NCI-H345 treated with DMSO at 0.1 percent for 48 hours (cell line): ENCODE measurements around the gene KANSL1.
A peak's percentile ranks its signal among the peaks of the same experiment; 100 is the strongest.

Experiments
- DNase-seq: peaks from one replicate; lab custom pipeline; 2025; ENCODE audit not compliant: unreplicated experiment; lab: John Stamatoyannopoulos, UW

The KANSL1 gene

DNA sequence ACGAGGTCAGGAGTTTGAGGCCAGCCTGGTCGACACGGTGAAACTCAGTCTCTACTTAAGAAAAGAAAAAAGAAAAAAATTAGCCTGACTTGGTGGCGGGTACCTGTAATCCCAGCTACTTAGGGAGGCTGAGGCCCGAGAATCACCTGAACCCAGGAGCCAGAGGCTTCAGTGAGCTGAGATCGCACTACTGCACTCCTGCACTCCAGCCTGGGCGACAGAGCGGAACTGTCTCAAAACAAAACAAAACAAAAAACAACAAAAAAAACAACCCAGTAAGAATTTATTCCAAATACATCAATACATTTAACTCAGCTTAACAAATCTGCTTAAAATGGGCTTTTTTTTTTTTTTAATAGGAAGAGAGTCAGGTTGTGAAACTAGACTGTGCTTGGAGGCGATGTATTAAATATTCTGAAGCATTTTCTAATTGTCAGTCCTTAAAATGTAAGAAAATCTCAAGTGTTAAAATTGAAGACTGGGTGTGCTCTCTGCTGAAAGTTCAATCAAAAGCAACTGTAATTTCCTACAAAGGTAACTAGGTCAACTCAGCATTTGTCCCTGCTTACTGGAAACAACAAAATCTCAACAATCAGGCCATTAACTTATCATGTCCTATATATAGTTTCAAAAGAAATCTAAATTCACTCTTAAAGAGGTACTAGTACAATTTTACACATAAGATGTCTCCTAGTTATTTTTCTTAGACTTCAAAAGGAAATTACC, 23.2 kb downstream of the KANSL1 start:
- DNase-seq: no peak

DNA sequence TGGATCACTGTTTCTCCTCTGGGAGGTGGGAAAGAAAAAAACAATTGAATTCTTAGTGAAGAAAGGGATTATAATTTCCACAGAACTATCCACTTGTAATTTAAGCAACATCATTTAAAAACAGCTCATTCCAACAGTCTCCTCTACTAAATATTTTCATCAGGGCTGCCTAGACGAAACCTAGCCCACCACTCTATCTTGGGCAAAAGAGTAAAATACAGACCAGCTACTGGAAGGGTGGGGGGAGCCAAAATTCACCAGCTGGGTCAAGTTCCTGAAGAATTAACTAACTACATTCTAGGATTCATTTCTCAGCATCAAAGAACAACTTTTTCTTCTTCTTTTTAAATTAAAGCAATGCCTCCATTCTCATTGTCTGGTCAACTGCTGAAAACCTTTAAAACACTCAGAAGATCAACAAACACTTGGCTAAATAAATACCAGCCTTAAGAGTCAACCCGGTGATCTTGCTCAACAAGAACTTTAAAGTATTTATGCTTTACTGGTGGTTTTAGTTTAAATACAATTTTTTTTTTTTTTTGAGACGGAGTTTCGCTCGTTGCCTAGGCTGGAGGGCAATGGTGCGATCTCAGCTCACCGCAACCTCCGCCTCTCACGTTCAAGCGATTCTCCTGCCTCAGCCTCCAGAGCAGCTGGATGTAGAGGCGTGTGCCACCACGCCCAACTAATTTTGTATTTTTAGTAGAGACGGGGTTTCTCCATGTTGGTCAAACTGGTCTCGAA, 25.2 kb downstream of the KANSL1 start:
- DNase-seq: no peak

DNA sequence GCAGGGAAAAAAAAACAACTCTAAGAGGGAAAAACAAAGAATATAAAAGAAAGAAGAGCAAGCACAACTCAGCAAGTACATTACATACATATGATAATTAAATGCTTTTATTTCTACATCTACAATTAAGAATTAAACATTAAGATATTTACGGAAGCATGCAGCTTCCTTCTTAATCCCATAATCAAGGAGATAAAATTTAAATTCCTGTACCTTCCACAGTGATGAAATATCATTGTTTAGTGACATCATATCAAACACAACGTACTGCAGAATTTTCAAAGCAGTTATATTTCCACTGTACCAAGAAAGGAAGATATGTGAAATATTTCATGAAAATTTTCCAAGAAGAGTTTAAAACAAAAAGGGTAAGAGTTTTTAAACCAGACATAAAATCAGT, 26.0 kb downstream of the KANSL1 start:
- DNase-seq: no peak

DNA sequence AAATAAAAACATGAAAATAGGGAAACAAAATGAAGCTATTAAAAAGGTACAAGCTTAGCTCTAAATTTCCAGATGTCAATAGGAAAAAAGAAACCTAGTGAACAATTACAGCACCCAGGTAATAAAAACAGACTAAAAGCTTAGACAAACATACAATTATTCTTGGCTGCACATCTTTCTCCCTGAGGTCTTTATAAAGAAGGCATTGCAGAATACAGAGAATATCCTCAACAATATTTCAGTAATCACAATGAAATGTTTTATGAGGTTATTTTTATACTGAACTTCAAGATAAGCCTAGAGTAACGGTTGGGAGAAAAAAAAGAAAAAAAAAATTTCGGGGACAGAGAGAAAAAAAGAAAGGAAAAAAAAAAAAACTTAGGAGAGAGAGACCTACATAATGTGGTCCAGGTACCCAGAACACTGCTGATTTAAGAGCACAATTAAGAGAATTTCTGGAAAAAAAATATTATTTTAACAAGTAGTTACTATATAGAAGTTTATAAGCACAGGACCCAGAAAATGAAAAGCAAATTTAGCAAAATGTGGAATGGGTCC, 26.5 kb downstream of the KANSL1 start:
- no peak for DNase-seq

DNA sequence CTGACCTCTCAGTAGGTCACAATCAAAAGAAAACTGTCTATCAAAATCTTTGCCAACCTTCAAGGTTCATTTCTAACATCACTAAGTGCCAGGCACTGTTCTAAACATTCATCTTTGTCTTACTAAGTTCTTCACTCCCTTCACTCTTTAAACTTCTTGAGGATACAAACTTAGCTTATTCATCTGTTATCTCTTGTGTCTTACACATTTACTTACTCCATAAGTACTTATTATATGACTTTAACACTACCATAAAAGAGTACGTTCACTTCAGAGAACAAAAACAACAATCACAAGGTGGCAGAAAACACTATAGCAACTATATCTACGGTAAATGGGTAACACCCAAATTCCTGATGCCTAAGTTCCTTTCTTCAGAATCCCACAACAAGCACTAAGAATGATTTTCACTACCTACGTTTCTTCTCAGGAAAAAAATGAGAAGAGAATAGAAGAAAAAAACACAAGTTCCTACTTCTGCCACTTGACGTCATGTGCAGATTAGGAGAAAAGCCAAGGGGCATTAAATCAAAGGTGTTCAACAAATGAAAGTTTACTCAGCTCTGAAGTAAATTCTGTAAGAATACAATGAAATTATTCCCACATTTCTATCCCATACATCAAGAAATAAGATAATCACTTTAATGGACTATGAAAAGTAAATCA, 29.2 kb downstream of the KANSL1 start:
- DNase-seq: no peak

DNA sequence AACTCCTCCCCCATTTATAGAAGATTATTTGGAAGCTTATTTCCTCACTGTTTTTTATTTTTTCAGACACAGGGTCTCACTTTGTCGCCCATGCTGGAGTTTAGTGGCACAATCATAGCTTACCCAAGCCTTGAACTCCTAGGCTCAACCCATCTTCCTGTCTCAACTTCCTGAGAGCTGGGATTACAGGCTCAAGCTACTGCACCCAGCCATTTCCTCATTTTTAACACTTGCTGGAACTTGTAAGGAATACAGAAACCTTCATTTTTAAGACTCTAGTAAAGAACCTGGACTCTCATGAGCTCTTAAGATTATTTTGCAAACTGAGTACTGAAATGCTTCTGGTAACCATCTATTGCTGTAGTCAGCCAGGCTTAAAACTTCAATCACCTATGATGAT, 29.9 kb downstream of the KANSL1 start:
- DNase-seq: no peak

DNA sequence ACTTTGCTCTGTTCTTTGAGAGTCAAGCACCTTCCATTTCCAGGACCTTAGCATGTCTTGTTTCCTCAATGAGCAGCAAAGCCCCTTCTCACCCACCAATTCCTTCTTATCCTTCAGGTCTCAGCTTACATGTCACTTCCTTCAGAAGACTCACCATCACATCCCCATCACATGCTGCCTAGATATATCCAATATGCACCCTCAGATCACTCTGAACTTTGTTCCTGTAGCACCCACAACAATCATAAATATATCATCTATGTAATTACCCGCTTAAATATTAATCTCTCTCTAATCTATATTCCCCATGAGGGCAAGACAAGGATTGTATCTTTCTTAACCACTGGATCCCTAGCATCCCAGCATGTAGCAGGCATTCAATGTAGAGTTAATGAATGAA, 30.4 kb downstream of the KANSL1 start:
- no peak for DNase-seq

DNA sequence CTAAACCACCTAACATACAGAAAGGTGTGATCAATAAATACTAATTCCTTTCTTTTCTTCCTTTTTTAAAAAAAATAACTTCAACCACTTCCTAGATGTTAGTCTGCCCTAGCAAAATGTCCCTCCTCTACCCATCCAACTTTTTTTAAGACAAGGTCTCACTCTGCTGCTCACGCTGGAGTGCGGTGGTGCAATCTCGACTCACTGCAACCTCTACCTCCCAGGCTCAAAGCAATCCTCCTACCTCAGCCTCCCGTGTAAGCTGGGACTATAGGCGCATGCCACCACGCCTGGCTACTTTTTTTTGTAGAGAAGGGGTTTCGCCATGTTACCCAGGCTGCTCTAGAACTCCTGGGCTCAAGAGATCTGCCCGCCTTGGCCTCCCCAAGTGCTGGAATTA, 33.1 kb downstream of the KANSL1 start:
- DNase-seq: no peak

DNA sequence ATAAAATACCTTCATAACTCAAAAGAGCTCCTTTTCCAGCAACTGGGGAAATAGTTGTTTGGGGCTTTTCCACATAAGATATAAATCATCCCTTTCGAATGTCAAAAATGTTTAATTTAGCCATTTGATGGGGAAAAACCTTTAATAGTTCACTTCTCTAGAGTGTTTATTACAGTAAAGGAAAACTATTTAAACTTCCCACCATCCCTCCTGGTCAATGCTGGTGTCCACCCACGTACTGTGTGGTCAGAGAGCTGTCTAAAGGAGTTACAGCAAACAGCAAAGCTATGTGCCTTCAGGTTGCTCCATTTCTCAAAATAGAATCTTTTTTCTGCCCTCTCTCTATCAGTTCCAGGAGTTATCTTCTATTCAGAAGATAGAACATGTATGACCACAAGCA, 33.5 kb downstream of the KANSL1 start:
- no peak for DNase-seq

DNA sequence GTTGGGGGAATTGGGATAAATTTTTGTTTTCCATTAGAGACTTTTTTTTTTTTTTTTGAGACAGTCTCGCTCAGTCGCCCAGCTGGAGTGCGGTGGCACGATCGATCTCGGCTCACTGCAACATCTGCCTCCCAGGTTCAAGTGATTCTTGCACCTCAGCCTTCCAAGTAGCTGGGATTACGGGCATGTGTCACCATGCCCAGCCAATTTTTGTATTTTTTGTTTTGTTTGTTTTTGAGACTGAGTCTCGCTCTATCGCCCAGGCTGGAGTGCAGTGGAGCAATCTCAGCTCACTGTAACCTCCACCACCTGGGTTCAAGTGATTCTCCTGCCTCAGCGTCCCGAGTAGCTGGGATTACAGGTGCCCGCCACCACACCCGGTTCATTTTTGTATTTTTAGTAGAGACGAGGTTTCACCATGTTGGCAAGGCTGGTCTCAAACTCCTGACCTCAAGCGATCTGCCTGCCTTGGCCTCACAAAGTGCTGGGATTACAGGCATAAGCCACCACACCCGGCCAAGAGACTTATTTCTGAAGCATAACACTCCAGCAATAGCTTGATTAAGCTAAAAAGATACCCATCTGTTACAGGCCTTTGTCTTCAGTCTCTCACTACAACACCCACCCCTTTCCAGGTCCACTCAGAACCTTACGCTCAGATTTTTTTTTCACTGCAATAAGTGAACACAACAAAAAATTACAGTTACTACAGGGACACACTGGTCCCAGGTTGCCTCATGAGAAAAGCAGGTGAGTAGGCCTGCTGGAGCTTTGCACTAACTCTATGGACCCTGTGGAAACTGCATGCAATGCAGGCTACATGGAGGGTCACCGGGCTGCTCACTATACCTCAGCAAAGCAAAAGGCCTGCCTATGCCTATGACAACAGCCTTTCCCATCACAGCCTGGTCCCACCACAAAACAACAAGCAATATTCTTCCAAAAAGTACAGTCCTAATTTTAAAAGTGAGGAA, 34.6 kb downstream of the KANSL1 start:
- peak; percentile 29 for DNase-seq

DNA sequence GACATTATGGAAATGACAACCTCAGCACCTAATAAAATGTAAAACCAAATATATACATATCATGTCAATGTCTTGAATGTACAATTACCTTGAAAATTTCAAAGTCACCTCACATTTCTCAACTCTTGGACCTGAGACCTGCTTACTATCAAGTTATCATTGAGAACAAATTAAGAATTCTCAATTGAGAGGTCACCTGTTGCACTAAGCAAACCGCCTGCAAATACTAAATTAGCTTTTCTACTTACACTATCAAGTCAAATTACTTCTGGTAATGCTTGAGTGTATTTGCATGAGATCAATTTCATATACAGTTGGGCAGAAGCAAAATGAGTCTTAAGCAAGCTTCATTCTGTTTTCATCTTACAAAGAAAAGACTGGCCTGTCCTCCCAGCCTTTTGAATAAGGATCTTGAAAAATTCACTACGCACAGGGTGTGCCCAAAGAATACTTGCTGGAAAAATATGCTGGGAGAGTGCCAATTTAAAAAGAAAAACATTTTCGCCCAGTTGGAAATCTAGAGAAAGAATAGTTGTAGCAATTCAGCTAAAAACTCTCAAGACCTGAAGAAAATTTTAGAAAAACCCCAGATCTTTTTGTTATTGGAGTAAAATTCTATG, 35.7 kb downstream of the KANSL1 start:
- no peak for DNase-seq

DNA sequence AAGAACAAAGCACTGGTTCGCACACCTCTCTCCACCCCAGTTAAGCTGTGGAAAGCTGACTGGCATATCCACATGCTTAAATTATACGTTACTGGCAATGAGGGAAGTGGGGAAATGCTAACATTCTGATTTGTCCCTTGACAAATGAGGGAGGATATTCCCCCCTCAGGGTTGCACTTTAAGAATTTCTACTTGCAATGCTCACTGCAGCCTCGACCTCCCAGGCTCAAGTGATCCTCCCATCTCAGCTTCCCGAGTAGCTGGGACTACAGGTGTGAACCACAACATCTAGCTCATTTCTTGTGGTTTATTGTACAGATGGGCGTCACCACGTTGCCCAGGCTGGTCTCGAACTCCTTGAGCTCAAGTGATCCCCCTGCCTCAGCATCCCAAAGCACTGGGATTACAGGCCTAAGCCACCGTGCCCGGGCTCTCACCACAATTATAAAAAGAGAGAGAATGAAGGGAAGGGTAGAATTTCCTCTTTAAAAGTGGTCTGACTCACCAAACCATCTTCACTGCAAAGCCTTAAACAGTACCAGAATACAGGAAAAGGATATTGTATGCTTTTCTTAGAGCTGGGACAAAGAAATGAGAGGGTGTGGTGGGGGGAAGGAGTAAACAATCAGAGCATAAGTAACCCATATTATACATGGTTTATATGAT, 38.9 kb downstream of the KANSL1 start:
- DNase-seq: no peak

DNA sequence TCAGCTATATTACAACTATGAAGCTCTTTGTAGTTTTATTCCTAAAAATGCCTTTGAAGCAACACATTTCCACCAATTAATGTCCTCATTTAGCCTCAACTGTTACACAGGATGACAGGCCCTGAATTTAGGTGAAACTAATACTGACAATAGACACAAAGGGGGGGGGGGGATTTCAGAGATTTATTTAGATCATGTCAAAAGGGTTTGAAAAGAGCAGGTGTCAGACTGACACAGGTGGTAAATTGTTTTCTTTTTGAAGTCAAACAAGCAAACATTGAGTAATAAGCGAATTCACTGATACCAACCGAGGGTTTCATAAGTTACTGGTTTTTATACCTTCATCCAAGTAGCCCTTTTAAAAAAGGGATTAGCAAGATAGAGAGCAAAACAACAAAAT, 40.8 kb downstream of the KANSL1 start:
- no peak for DNase-seq

DNA sequence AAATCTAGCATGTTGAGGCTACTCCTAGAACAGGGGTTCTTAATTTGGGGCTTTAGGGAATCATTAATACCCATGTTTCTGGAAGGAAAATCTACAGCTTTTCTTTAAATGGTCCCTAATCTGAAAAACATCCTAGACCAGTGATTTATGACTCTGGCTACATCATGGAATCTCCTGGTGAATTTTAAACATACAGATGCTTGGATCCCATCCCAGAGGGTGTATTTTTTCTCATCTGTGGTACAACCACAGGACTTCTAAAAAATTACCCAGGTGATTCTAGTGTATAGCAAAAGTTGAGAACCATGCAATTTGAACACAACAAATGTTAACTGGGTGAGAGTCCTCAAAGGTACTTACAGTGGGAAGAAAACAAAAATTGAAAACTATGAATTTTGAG, 41.5 kb downstream of the KANSL1 start:
- DNase-seq: no peak

DNA sequence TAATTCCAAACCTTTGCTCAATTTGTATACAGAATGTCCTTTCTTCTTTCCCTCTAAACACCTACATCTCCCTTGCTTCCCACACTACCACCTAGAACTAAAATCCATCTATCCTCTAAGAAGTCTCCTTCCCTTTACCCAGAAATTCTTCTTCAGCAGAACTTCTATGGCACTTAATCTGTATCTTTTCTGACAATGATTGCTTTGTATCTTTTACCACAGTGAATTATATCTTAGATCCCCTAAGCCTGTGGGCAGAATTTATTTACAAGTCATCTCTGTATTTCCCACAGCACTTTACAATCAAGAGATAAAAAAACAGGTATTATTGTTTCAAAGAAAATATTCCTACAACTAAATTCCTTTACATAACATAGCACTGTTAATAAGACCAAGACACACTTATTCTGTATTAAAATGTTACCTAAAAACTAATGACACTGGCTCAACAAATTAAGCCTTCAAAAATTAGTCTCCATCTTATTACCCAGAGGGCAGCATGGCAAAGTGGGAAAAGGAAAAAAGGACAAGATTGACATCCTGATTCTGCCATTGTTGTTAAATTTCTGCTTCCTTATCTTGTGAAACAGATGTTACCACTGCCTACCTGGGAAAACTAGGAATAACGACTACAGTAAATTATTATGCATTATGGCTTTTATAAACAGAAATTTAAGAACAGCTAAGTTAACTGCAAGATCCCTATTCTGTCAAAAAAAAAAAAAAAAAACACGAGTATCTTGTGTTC, 42.8 kb downstream of the KANSL1 start:
- no peak for DNase-seq

DNA sequence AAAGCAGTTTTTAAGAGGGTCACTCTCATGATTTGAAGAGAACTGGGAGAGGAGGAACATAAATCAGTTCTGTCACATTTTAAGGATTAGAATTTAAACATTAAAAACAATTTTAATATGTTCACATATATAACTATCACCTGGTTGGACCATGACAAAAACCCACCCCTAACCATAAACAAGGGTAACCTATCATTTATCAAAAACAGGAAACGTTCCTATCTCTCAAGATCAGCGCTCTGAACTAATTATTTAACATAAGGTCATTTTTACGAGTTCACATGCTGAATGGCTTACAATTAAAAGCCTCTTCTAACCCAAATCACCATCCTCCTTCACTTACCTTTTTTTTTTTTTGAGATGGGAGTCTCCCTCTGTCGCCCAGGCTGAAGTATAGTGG, 45.0 kb downstream of the KANSL1 start:
- DNase-seq: no peak

DNA sequence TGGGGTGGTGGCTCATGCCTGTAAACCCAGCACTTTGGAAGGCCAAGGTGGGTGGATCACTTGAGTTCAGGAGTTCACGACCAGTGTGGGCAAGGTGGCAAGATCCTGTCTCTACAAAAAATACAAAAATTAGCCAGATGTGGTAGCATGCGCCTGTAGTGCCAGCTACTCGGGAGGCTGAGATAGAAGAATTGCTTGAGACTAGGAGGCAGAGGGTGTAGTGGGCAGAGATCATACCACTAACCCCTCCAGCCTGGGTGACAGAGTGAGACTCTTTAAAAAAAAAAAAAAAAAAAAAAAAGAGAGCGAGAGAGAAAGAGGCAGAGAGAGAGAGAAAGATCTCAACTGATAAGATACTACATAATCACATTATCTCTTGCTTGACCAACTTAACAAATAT, 45.9 kb downstream of the KANSL1 start:
- no peak for DNase-seq

DNA sequence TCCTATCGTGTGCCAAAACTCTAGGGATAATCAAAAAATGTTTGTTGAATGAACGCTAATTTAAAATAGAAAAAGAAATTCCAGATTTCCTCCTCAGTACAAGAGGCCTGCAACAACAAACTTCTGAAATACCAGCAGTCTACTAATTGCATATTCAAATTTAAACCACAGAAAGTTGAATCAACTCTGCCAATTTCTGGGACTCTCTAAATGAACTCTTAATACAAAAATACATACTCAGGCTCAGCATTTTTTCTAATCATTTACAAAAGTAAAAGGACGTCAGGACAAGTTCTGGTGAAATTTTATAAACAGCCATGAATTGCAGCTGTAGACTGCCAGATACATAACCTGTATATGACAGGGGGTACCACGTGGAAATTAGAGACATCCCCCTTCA, 49.0 kb downstream of the KANSL1 start:
- no peak for DNase-seq

DNA sequence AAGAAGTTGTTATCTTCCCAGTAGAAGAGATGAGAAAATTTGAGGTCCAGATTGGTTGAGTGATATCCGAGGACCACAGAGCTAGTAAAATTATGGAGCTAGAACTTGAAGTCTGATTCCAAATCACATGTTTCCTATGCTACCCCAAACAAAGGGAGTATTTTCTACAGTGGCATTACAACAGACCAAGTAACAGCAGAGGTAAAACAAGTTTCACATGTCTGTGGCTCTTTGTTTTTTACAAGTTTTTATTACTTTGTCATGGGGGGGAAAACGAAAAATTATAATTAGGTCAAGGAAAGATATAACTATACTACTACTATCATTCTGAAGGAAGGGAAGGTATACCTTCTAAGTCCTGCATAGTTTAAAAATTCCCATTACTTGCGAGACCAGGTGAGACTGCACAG, 49.4 kb downstream of the KANSL1 start:
- DNase-seq: no peak
